Measurements from ENCODE around the gene DISC1. TPM values are rescaled to one million over a fixed set of nuclear protein-coding genes. Genes with fewer than 3 reads are reported as not detected.

The DISC1 gene
- total RNA-seq, 1 donor from 2014 or later = 16.0 TPM

- Histone ChIP-seq H3K27me3 (no peaks in the 10 kb centered on the region), H3K4me3 (no peak overlapping the region), H3K36me3 (no peaks in the 10 kb centered on the region), H3K27ac (no peak overlapping the region), H3K4me1 (peaks cover 0 to 2% of the 10 kb centered on the region in 2 donors), H3K9me3 (no peaks in the 10 kb centered on the region)
- no peak for DNase-seq (ENCODE audit: low spot score in 2 of 2)
- TF ChIP-seq CTCF (IDR thresholded peaks at IDR 0.05) = no peak
- intact Hi-C loops (cut with DNase I) = no loop called here
Measured at GRCh38 chr1:231734417-231734816, 107.8 kb downstream of the DISC1 start.

GRCh38 chr1:231735411-231735810, 108.8 kb downstream of the DISC1 start:
- DNase-seq (ENCODE audit: low spot score in 2 of 2) = no peak
- no peaks in the 10 kb centered on the region for H3K27me3 ChIP-seq
- no peaks in the 10 kb centered on the region for H3K36me3 ChIP-seq
- intact Hi-C loops (cut with DNase I) = no loop called here
- no peak overlapping the region for H3K4me3 ChIP-seq
- no peak for TF ChIP-seq CTCF (IDR thresholded peaks at IDR 0.05)
- H3K9me3 ChIP-seq = no peaks in the 10 kb centered on the region
- H3K4me1 ChIP-seq = no peaks in the 10 kb centered on the region
- no peak overlapping the region for H3K27ac ChIP-seq

GRCh38 chr1:231735941-231736340, 109.4 kb downstream of the DISC1 start:
- DNase-seq (ENCODE audit: low spot score in 2 of 2) = no peak
- Histone ChIP-seq H3K36me3 (no peaks in the 10 kb centered on the region), H3K27me3 (no peaks in the 10 kb centered on the region), H3K4me1 (no peaks in the 10 kb centered on the region), H3K4me3 (no peak overlapping the region), H3K27ac (no peak overlapping the region), H3K9me3 (no peaks in the 10 kb centered on the region)
- no peak for TF ChIP-seq CTCF (IDR thresholded peaks at IDR 0.05)
- intact Hi-C loops (cut with DNase I) = no loop called here

- no peaks in the 10 kb centered on the region for H3K36me3 ChIP-seq
- no peak for TF ChIP-seq CTCF (IDR thresholded peaks at IDR 0.05)
- no peak overlapping the region for H3K4me3 ChIP-seq
- H3K4me1 ChIP-seq = no peaks in the 10 kb centered on the region
- H3K27ac ChIP-seq = no peak overlapping the region
- DNase-seq (ENCODE audit: low spot score in 2 of 2) = no peak
- intact Hi-C loops (cut with DNase I) = no loop called here
- no peaks in the 10 kb centered on the region for H3K27me3 ChIP-seq
- H3K9me3 ChIP-seq = no peaks in the 10 kb centered on the region
Measured at GRCh38 chr1:231736464-231736863, 109.9 kb downstream of the DISC1 start.

- Histone ChIP-seq H3K4me3 (no peak overlapping the region), H3K4me1 (no peaks in the 10 kb centered on the region), H3K36me3 (no peaks in the 10 kb centered on the region), H3K27me3 (no peaks in the 10 kb centered on the region), H3K9me3 (no peaks in the 10 kb centered on the region), H3K27ac (no peak overlapping the region)
- intact Hi-C loops (cut with DNase I) = no loop called here
- DNase-seq (ENCODE audit: low spot score in 2 of 2) = no peak
- no peak for TF ChIP-seq CTCF (IDR thresholded peaks at IDR 0.05)
Measured at GRCh38 chr1:231738554-231738953, 112.0 kb downstream of the DISC1 start.

- no peaks in the 10 kb centered on the region for H3K9me3 ChIP-seq
- no peaks in the 10 kb centered on the region for H3K36me3 ChIP-seq
- H3K27me3 ChIP-seq = no peaks in the 10 kb centered on the region
- no peaks in the 10 kb centered on the region for H3K4me1 ChIP-seq
- H3K4me3 ChIP-seq = no peak overlapping the region
- H3K27ac ChIP-seq = no peak overlapping the region
- no peak for TF ChIP-seq CTCF (IDR thresholded peaks at IDR 0.05)
- intact Hi-C loops (cut with DNase I) = no loop called here
- no peak for DNase-seq (ENCODE audit: low spot score in 2 of 2)
Measured at GRCh38 chr1:231743966-231744365, 117.4 kb downstream of the DISC1 start.
